ENCODE data around the gene GDAP2. TPM values are rescaled to one million over a fixed set of nuclear protein-coding genes. Genes with fewer than 3 reads are reported as not detected.
"Not testable (repeated sequence)": the region's sequence is repeated elsewhere in the genome, so short reads cannot be mapped to it uniquely, and the experiment has no call there.

The GDAP2 gene
- total and polyA plus RNA-seq, 4 donors: 5.1 to 52.2 (median 17.2) TPM

DNA sequence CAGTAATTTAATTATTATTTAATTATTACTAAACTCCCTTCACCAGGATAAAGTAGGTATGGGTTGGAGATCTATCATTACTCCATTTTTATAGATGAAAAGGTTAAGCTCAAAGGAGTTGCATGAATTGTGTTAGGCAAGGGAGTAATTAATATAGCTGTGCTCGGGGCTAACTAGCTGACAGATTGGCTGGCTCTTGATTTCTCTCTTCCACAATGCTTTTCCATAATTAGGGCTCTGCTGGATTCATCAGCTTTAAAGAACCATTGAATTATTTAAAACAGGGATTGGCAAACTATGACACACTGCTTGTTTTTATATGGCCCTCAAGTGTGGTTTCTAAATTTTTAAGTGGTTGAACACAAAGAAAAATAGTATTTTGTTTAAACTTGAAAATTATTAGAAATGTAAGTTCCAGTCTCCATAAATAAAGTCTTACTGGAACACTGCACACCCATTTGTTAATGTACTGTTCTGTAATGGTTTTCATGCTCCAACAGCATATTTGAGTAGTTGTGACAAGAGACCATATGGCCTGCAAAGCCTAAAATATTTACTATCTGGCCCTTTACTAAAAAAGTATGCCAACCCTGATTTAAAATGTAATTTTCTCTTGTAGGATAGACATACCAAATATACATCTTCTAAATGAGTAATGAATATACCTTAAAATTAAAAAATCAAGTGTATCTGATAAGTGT, 76.4 kb downstream of the GDAP2 start:
- Histone ChIP-seq H3K9ac (ENCODE audit: insufficient read depth in 1 of 2, low read length in 2 of 2) (no peak overlapping the region), H3K4me3 (no peak overlapping the region), H3K27ac (ENCODE audit: low read depth in 1 of 2, low read length in 1 of 2) (no peak overlapping the region), H3K27me3 (ENCODE audit: control insufficient read depth in 3 of 3, insufficient read depth in 3 of 3, low read length in 2 of 3) (no peaks in the 10 kb centered on the region), H3K9me3 (ENCODE audit: control insufficient read depth in 4 of 4, insufficient read depth in 3 of 4, low read length in 3 of 4) (no peaks in the 10 kb centered on the region), H3K36me3 (ENCODE audit: control insufficient read depth in 4 of 4, insufficient read depth in 4 of 4, low read length in 4 of 4) (no peaks in the 10 kb centered on the region), H3K4me1 (ENCODE audit: control insufficient read depth in 5 of 5, insufficient read depth in 5 of 5, low read length in 5 of 5) (no peaks in the 10 kb centered on the region)
- no peak for TF ChIP-seq CTCF (IDR thresholded peaks at IDR 0.05; ENCODE audit: control extremely low read depth, extremely low read depth)
- no peak for DNase-seq
- no peak for ATAC-seq (ENCODE audit: insufficient read depth, low FRiP score)
- 85 to 89% methylated on average over 1 of the region's 1 CpG for WGBS, 2 donors

DNA sequence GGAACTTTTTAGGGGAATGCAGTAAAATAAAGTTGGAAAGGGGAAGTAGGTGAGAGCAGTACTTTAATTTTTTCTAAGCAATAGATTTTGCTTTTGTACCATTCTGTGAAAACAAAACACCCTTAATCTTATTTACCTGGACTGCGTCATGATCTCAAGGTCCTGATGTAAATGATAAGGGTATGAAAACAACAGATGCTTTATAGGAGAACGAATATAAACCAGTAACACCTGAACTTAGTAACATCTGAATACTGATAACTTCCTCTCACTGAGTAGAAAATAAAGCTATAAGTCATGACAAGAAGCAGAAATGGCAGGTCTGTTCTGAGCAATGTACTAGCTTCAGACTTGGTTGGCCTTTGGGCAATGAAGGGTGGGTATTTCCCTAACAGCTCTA, 77.7 kb downstream of the GDAP2 start:
- Histone ChIP-seq H3K36me3 (ENCODE audit: control insufficient read depth in 4 of 4, insufficient read depth in 4 of 4, low read length in 4 of 4) (no peaks in the 10 kb centered on the region), H3K9ac (ENCODE audit: insufficient read depth in 1 of 2, low read length in 2 of 2) (no peak overlapping the region), H3K27ac (ENCODE audit: low read depth in 1 of 2, low read length in 1 of 2) (no peak overlapping the region), H3K9me3 (ENCODE audit: control insufficient read depth in 4 of 4, insufficient read depth in 3 of 4, low read length in 3 of 4) (no peaks in the 10 kb centered on the region), H3K4me3 (no peak overlapping the region), H3K4me1 (ENCODE audit: control insufficient read depth in 5 of 5, insufficient read depth in 5 of 5, low read length in 5 of 5) (no peaks in the 10 kb centered on the region), H3K27me3 (ENCODE audit: control insufficient read depth in 3 of 3, insufficient read depth in 3 of 3, low read length in 2 of 3) (no peaks in the 10 kb centered on the region)
- no peak for TF ChIP-seq CTCF (IDR thresholded peaks at IDR 0.05; ENCODE audit: control extremely low read depth, extremely low read depth)
- ATAC-seq (ENCODE audit: insufficient read depth, low FRiP score): no peak
- DNase-seq: no peak
- WGBS, 2 donors: 75 to 79% methylated on average over 2 of the region's 2 CpGs

DNA sequence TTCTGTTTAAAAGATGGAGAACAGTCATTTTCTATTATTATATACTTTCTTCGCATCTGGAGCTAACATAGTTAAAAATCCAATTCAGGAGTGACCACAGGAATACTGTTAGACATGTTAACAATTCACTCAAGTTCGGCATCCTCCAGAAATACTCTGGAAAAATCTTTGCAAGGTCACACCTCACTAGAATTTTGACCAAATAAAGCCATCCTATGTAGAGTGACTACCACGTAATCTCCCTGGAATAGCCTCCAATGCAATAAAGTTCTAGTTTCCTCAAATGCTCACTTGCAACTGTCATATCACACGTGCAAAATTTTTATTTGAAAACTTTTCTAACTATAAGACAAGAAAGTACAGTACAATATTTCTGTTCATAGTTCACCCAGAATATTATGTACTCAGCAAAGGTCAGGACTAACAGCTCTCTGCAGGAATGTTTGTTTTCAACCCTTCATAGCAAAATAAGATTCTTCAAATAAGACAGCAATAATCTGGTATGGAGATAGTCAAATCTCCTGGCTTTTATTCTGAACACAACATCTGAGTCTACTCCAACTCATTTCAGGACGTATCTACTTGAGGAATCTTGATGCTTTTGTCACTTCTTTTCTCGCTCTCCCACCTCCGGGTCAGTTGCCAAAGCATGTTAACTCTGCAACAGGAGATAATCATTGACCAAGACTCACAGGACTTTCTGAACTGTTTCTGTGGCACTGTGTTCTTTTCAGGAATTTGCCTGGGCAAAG, 82.6 kb downstream of the GDAP2 start:
- H3K4me3 ChIP-seq: no peak overlapping the region
- DNase-seq (no peak), ATAC-seq (ENCODE audit: insufficient read depth, low FRiP score) (no peak)
- H3K9me3 ChIP-seq (ENCODE audit: control insufficient read depth in 4 of 4, insufficient read depth in 3 of 4, low read length in 3 of 4): peaks cover 0 to 7% (median 3%) of the 10 kb centered on the region in 4 donors
- H3K36me3 ChIP-seq (ENCODE audit: control insufficient read depth in 4 of 4, insufficient read depth in 4 of 4, low read length in 4 of 4): no peaks in the 10 kb centered on the region
- no peak overlapping the region for H3K9ac ChIP-seq (ENCODE audit: insufficient read depth in 1 of 2, low read length in 2 of 2)
- TF ChIP-seq CTCF (IDR thresholded peaks at IDR 0.05; ENCODE audit: control extremely low read depth, extremely low read depth): no peak
- H3K27me3 ChIP-seq (ENCODE audit: control insufficient read depth in 3 of 3, insufficient read depth in 3 of 3, low read length in 2 of 3): no peaks in the 10 kb centered on the region
- peaks cover 0 to 4% (median 0%) of the 10 kb centered on the region in 5 donors for H3K4me1 ChIP-seq (ENCODE audit: control insufficient read depth in 5 of 5, insufficient read depth in 5 of 5, low read length in 5 of 5)
- no peak overlapping the region for H3K27ac ChIP-seq (ENCODE audit: low read depth in 1 of 2, low read length in 1 of 2)
- 84 to 85% methylated on average over 7 of the region's 7 CpGs for WGBS, 2 donors

- H3K27me3 ChIP-seq (ENCODE audit: control insufficient read depth in 3 of 3, insufficient read depth in 3 of 3, low read length in 2 of 3); H3K27ac ChIP-seq (ENCODE audit: low read depth in 1 of 2, low read length in 1 of 2); H3K4me3 ChIP-seq; H3K36me3 ChIP-seq (ENCODE audit: control insufficient read depth in 4 of 4, insufficient read depth in 4 of 4, low read length in 4 of 4); DNase-seq; H3K4me1 ChIP-seq (ENCODE audit: control insufficient read depth in 5 of 5, insufficient read depth in 5 of 5, low read length in 5 of 5); H3K9ac ChIP-seq (ENCODE audit: insufficient read depth in 1 of 2, low read length in 2 of 2); H3K9me3 ChIP-seq (ENCODE audit: control insufficient read depth in 4 of 4, insufficient read depth in 3 of 4, low read length in 3 of 4); ATAC-seq (ENCODE audit: insufficient read depth, low FRiP score): not testable (repeated sequence)
Measured at GRCh38 chr1:117844478-117844877, 84.9 kb downstream of the GDAP2 start.
